ENCODE measurements around the gene IRF8.

GRCh38 chr16:85850344-85850880, 48.5 kb upstream of the IRF8 start:
- TF ChIP-seq POLR2AphosphoS5 (IDR thresholded peaks at IDR 0.05; ENCODE audit: low read depth, low read length) (no peak), SIN3A (IDR thresholded peaks at IDR 0.05; ENCODE audit: borderline replicate concordance, insufficient read depth, low read length) (no peak)
